Stimulated activated CD8-positive, alpha-beta memory T cell treated with anti-CD3 and anti-CD28 coated beads, Interleukin-4, amount 100 ng/mL, for 1 hour (primary cell): Measurements from ENCODE around the gene TFEB.

ENCODE experiments used
- DNase-seq, 2 donors: peaks; one replicate each; pipeline ENCODE4 v3.0.0-alpha.2; 2020; ENCODE audit warnings: low read depth in 2 of 2, low spot score in 1 of 2

TFEB gene

DNA sequence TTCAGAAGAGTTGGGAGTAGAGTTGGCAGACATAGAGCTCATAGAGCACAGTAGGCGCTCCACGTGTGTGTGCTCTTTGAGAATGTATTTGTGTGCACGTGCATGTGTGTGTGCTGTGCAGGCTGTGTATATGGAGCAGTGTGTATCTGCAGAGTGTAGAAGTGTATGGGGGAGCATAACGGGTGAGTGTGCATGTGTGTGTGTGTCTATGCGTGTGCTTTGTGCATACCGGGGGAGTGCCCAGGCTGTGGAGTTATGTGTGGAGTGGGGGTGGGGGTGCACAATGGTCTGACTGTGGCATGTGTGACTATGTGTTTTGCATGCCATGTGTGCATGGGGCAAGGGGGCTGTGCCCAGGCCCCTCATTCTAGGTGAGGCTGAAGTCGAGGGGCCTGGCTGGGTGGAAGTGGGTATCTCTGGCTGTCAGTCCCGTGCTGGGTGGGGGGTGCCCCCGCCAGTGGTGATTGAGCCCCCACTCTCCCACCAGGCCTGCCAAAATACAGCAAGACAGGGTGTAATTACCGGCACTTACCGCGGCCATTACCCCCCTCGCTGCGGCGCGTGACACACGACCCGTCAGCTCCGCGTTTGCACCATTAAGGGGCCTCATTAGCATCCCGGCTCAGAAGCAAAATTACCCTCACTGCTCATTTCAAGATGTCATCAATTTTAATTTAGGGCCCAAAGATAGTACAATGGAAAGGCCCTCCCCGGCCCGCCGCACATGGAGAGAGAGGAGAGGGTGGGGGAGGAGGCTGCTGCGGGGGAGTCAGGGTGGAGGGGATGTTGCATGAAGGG lies 58.1 kb downstream of the TFEB start:
- no peak for DNase-seq

- DNase-seq, result no peak
These were observed 59.0 kb downstream of the TFEB start for GRCh38 chr6:41676431-41676830.

DNA sequence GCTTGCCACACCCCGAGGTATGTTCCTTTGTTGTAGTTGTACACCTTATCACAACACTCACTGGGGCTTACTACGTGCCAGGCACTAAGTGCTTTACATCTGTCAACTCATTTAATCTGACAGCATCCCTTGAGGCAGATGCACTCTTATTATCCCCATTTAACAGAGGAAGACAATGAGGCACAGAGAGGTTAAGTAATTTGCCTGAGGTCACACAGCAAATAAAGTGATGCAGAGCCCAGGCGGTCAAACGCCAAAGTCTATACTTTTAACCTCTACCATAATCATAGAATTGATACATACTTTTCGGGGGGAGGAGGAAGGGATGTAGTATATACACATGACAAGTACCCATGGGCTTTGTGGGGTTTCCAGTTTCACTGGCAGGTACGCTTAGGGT lies 59.4 kb downstream of the TFEB start:
- DNase-seq, result no peak

DNA sequence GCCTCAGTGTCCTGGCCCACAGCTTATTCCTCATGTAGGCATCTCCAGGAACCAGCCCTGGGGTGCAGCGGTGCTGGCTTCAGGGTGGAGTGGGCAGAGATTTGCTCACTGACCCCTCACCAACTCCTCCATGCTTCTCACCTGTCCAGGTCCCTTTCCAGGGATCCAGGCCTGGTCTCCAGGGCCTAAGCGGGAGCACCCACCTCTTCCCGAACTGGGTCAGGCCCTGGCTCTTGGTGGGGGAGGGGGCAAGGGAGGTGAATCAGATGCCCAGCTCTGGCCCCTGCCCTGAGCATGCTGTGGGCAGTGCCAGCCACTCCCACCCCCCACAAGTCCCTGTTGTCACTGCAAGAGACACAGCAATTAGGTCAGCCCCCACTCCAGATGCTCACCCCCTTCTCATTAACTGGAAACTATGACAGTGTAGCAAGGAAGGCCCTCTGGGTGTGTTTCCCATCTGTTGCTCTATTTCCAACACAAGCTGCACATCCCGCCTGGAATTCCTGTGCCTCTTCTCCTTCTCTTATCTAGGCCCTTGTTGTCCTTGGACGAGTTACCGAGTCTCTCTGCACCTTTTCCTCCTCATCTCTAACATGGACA lies 60.1 kb downstream of the TFEB start:
- no peak for DNase-seq

DNA sequence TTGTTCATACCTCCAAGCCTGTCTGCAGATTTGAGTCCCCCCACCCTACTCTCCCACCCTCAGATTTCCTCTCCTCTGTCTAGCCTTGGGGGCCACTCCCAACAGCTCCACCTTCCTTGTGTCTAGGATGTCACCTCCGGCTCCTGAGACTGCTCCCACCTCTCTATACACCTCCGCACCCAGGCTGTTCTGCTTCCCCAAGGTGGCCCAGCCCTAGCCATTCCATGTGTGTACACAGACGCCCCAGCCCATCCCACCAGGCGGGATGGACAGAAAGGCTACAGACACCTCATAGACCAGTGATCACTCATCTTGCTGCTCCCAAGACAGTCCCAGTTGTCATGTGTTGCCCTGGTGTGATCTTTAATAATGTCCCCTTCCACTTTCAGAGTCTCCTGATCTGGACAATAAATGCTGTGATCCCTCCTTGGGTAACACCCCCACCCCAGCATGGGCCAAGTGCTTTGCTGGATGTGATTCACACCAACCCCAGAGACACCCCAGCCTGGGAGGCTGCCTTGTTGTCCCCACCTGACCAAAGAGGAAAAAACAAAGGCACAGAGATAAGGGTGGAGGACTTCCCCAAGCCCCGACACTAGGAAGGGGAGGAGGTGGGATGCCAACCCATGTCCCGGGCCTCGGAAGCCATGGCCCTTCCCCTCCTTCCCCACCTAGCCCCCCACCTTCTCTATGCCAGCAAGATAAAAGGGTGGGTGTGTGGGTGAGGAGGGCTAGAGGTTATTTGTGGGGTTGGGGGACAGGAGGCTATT lies 61.0 kb downstream of the TFEB start:
- DNase-seq, result no peak

- DNase-seq, result no peak
These were observed 61.8 kb downstream of the TFEB start for GRCh38 chr6:41673704-41674000.

GRCh38 chr6:41672816-41673703 lies 62.3 kb downstream of the TFEB start:
- no peak for DNase-seq

DNA sequence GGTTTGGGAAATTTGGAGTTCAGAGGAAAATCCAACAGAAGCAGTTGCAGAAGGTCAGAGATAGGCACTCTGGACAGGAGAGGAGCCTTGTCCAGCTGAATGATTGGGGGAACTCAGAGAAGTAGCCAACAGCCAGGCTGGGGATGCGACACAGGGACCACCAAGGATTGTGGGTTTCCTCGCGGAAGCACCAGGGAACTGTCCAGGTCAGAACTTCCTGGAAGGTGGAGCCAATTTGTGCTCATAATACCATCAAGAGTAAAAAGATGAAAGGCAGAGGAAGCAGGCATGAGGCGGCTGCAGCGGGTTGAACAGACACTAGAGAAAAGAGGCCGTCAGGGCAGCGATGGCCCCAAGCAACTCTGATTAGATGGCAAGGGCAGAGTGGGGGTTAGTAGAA lies 63.4 kb downstream of the TFEB start:
- no peak for DNase-seq

DNA sequence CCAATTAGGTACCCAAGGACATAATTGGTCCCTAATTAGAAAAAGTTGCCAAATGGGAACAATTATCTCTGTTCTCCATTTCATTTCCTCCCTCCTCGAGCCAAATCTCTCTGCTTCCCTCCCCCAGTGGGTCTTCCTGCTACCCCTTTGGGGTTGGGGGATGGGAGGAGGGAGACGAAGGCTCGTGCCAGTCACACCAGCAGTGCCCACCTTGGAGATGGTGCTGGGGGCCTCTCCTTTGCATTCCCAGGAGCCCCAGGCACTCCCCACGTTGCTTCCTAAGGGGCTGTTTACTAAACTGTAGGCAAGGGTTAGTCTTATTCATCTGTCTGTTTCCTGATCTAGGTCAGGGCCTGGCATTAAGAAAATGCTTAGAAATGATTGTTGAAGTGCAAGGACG lies 64.0 kb downstream of the TFEB start:
- no peak for DNase-seq

- DNase-seq, result no peak
These were observed 64.6 kb downstream of the TFEB start for GRCh38 chr6:41670703-41671360.

- DNase-seq, result no peak
These were observed 66.4 kb downstream of the TFEB start for GRCh38 chr6:41668968-41669367.

GRCh38 chr6:41667195-41667594 lies 68.2 kb downstream of the TFEB start:
- DNase-seq, result no peak

GRCh38 chr6:41664271-41664670 lies 71.1 kb downstream of the TFEB start:
- no peak for DNase-seq

- DNase-seq, result no peak
These were observed 71.8 kb downstream of the TFEB start for GRCh38 chr6:41663568-41663967.

- no peak for DNase-seq
These were observed 75.5 kb downstream of the TFEB start for GRCh38 chr6:41659935-41660334.

DNA sequence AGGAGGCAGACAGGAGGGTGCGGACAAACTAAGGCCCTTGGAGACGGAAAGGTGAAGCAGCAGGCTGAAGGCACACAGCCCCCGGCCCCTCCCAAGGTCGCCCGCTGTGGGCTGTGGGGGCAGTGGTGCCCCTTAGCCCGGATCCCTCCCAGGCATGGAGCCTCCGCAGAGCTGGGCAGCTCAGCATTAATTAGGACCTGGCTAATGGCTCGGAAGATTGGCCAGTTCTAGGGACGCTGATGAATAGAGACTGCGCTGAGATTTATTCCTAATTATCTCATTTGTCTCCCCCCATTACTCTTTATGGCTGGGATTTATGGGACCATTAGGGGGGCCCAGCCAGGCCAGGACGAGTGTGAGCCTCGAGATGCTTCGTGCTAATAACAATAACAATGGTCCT lies 76.8 kb downstream of the TFEB start:
- no peak for DNase-seq

DNA sequence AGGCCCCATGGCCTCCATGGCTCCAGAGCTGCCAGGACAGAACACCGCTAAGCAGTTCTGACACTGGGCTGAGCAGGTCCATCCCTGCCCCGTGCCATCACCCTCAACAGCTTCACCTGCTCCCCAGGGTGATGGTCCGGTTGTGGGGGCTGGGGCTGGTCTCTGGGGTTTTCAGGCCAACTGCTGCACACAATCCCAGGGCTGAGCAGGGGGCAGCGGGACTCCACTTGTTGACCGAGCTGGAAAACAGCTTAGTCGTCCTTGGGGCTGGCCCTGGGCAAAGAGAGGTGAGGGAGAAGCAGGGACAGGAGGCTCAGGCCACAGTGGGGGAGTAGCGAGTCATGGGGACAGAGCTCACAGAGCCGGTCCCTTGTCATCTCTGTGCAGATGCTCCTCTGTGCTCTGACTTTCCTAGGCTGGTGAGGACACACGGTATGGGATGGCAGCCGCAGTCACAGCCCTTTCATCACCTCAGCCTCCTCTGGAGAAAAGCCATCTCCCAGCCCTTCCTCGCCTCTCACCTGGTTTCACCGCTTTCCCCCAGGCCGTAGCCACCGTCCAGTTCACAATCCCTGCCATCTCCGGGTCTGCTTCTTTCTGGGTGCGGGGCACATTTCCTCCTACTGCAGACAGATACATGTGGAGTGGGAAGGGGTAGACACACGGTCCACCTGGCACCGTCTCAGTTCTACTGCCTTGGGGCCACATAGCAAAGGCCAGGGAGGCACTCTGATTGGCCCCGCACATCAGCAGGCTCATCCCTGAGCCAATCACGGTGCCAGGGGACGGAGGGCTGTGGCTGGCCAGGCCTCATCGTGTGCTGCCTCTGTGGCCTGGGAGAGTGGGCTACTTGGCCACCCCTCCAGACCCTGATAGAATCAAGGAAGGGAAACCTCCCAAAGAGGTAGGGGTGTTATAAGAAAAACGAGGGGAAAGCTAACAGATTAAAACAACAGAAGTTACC lies 78.0 kb downstream of the TFEB start:
- no peak for DNase-seq

DNA sequence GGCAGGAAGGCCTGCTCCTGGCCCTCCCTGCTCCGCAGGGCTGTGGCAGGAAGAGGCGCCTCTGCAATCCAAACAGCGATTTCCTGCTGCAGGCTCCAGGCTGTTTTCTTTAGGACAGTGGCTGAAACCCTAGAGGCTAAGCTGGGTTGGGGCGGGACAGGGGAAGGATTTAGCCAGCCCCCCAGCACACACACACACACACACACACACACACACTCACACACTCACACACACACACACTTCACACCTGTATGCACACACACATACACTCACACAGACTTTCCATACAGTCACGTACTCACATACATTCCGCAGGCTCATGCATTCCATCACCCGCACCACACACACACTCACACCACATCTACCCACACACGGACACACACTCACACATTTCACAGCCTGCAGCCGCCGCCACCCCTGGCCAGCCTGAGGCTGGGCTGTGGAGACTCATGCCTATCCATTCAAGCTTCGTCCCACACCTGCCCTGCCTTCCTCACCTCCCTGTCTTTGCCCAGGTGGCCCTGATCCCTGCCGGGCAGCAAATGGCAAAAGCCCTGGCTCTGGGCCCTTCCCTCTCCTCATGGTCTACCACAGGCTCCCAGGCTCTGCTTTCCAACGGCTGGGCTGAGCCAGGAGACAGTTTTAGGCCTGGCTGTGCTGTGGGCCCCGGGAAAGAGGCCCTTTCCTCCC lies 79.3 kb downstream of the TFEB start:
- no peak for DNase-seq

GRCh38 chr6:41655646-41656001 lies 79.8 kb downstream of the TFEB start:
- DNase-seq, result no peak
